MV-4-11 (cell line): ENCODE measurements around the gene SLC49A4.

Source experiments
- DNase-seq: peaks from one replicate; lab custom pipeline; 2025; lab: John Stamatoyannopoulos, UW

Gene SLC49A4

GRCh38 chr3:122930063-122930997 is 135.5 kb downstream of the SLC49A4 start:
- DNase-seq, result no peak
